Left renal pelvis (tissue), 4 donors: ENCODE results near the gene RDH12. TPM values are rescaled to one million over a fixed set of nuclear protein-coding genes. Genes with fewer than 3 reads are reported as not detected.

ENCODE experiments used
- DNase-seq, 4 donors: peaks; one replicate each; pipeline ENCODE4 v3.0.0-alpha.2; 2013; ENCODE audit warnings: low read depth in 4 of 4, low spot score in 3 of 4
- polyA plus RNA-seq, 4 donors: library from polyadenylated mRNA; unstranded; fragments of 120-200 nt; gene quantifications; one replicate each; pipeline ENCODE4 v1.2.1, GENCODE V29; 2013; ENCODE audit not compliant: insufficient read length in 4 of 4

Gene RDH12
- polyA plus RNA-seq, 4 donors: 0.36 to 0.84 (median 0.42) TPM; not detected in 1

DNA sequence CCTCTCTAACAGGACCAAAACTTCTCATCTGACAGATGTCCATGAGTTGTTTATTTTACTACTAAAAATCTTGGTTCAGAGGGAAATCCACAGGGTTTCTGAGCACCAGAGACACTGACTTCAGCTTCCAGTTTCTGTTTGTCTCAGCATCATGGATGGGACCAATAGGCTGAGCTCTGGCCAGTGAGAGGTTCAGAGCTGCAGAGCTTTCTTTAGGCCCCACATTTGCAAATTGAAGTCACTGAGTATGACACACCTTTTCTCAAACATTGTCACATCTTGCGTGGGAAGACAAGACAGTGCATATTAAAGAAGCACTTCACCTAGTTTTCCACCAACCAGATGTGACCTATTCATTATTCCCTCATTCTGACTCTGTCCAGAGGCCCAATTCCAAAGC lies 45.2 kb downstream of the RDH12 start:
- no peak for DNase-seq

DNA sequence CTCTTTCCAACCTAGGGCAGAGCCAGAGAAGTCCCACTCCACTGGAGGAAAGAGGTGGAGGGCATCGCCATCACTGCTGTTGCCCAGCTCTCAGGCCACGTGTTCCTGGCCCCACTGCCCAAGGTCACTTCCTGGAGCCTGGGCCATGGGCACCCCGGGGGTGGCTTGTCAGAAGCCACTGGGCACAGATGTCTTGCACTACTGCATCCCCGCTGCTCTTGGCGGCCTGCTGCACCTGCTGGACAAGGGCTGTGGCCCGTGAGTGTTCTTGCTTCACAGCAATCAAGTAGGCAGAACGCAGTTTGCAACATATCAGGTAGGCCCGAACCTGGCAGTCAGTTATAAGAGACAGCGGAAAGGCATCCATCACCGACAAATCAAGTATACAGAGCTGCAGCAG lies 46.6 kb downstream of the RDH12 start:
- DNase-seq: no peak

DNA sequence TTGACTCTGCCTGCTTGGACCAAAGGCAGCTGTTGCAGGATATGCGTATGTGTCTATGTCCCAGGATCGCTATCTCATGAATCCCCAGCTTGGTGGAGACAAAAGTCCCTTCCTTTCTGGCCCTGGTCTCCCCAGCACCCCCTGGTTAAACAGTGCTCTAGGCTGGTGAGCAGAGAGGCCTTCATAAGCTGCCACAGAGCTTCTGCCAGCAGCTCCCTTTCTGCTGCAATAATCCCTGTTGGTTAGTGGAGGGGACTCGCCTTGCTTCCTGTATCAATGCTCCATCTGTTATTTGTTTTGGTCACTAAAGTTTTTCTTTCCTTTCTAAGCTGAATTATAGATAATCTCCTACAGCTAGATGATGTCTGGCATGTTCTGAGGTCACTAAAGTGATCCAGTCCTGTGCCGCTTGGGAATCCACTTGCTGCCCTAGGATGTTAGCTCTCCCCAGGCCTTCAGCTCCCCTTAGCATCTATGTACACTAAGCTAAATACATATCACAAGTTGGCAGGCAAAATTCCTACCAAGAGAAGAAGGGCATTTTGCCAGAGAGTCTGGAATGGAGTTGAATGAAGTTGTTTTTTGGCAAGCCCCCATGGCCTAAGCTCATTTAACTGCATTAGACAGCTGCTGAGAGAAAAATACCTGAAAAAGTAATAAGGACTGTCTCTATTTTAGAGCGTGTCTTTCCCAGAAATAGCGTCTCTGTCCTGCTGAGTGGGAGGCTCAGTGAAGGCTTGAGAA lies 47.8 kb downstream of the RDH12 start:
- no peak for DNase-seq

DNA sequence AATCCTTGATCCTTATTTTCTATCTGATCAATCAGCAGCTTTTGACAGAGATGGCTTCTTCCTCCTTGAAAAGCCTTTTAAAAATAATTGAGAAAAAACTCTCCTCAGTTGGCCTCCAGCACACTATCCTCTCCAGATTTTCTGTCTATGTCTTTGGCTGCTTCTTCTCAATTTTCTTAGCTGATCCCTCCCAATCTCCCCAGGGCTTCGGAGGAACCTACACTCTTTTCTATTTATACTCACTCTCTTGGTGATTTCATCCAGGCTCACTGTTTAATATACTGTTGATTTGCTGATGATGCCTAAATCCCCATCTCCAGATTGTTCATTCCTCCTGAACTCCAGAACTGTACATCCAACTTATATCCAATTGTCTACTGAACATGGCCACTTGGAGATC lies 54.8 kb downstream of the RDH12 start:
- no peak for DNase-seq

DNA sequence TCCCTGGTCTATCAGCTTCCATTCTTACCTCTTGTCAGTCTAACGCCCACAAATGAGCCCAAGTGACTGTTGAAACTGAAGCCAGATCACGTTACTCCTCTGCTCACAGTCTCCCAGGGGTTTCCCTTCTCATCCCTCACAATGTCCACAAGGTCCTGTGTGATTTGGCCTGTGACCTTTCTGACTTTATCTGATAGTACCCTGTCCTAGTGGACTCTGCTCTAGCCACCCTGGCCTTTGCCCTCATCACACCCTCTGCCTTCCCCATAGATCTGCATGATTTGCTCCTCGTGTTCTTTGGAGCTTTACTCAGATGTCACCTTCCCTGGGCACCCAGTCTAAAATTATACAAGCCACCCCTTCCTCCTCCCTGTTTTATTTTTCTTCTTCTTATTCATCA lies 55.5 kb downstream of the RDH12 start:
- no peak for DNase-seq

DNA sequence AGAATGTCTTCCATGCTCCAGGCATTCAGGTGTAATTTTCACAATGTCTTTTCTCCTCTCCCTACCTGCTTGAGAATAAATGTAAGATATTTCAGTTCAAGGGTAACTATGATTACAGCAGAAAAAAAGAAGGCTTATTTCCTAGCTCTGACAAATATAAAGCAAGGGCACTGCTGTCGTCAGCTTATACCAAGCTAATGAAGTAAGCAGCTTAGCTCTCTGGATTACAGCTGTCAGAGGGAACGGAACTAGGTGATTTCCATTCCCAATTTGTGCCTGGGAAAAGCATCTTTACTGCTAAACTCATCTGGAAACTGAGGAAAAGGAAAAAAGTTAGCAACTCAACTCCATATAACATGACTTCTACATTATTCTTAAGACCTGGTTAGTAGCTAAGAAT lies 58.2 kb downstream of the RDH12 start:
- DNase-seq: no peak

DNA sequence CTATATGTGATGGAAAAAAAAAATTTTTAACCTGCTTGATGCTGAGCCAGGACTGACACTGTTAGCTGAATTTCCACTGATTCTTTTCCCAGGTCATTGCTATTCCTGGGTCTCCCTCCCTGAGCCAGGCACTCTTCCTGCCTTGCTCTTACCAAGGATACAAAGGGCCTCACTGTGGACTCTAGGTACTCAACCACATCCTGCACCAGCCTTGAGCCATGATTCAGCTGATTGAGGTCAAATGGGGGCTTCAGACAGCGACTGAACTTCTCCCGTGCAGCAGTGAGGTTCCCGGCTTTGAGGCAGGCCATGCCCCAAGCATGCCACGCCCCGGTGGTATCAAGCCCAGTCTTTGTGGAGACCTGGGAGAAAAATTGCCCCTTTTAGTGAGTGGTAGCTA lies 60.4 kb downstream of the RDH12 start:
- no peak for DNase-seq

DNA sequence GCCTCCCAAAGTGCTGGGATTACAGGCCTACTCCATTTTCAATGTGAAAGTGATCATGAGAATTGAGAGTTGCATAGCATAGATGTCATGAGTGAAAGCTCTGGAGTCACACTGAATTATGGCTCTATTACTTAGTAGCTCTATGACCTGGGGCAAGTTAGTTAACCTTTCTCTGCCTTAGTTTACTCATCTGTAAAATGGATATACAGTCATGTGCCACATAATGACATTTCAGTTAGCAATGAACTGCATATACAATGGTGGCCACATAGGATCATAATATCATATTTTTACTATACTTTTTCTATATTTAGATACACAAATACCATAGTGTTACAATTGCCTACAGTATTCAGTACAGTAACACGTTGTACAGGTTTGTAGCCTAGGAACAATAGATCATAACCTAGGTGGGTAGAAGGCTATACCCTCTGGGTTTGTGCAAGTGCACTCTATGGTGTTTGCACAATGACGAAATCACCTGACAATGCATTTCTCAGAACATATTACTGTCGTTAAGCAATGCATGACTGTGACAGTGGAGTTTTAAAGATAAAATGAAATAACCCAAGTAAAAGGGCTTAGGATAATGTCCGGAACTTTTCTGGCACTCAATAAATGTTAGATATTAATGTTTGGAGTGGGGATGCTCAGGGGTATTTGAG lies 61.6 kb downstream of the RDH12 start:
- no peak for DNase-seq

DNA sequence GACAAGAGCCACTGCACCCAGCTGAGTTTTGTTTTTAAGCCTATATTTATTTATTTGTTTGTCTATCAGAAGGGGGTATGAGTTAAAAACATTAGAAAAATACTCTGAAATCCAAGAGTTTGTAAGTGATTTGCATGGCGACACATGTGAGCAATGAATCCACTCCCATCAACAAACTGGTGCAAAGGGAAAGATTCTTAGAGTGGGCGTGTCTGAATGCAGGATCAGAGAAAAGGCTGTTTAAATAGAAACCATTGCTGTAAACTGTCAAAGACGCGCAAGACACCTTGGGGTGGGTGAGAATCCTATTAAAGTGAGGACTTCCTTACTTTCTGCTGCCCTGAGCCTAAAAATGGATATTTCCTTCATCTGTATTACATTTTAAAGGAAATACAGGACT lies 62.8 kb downstream of the RDH12 start:
- DNase-seq: no peak

DNA sequence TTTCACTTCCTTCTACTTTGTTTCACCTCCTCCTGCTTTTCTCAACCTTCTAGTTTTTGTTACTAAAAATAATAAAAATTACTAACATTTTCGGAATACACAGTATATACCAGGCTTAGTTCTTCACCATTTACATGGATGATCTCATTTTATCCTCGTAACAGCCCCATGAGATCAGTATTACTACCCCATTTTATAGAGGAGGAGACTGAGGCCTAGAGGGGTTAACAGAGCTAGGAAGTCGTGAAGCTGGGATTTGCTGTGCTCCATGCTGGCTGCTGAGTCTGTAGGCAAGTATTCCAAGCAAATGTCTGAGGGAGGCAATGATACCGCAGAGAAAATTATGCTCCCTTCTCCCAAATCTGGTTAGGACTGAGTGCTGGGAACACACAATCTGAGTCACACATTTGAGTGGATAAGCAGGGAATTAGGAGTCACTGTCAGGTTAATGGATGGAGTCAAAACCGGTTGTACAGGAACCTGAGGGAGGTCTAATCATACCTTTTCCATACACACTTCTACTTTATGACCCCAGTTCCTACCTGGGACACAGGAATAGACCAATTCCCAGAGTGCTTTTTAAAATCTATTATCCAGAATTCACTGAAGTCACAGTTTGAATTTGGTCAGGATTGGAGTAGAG lies 63.6 kb downstream of the RDH12 start:
- DNase-seq: no peak

DNA sequence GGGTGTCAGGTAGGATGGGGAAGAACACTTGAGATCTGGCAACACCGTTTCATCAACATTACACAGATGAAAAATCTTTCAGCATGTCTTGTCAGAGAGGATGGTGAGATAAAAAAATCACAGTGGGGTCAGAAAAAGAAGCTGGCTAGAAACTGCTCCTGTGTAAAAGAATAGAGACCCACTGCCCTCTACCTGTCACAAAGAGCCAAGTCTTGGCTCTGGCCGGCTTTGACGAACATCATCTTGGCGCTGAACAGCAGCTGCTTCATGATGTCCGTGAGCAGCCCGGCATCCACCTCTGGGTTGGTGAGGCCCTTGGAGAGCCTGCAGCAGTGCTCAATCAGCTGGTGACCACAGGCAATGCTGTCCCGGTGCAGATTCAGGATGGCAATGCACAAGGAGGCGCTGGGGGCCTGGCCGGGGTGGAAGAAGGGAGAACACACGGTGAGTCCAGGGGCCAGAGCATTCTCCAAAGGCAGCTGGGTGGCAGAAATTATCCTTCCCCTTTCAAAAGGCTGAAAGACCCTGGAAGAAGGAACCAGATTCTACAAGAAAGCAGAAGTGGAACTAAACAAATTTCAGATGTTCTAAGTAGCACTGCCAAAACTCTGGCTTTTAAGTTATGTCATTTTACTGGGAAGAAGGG lies 64.5 kb downstream of the RDH12 start:
- no peak for DNase-seq

DNA sequence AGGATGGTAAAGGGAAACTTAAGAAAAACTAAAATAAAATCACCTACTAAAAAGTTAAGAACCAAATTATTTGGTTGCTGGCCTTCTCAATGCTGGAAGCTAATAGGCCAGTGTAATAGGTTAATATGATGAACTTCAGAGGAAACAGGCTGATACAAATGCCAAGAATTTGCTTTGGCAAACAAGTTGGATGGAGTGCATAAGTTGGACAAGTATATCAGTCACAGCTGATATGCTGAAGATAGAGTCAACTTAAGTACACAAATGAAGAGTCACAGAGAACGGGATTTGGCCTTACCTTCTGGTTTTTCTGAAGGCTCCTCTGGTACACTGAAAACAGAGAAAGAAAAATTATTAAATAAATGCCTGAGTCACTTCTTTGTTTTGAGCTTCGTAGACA lies 66.5 kb downstream of the RDH12 start:
- DNase-seq: no peak

DNA sequence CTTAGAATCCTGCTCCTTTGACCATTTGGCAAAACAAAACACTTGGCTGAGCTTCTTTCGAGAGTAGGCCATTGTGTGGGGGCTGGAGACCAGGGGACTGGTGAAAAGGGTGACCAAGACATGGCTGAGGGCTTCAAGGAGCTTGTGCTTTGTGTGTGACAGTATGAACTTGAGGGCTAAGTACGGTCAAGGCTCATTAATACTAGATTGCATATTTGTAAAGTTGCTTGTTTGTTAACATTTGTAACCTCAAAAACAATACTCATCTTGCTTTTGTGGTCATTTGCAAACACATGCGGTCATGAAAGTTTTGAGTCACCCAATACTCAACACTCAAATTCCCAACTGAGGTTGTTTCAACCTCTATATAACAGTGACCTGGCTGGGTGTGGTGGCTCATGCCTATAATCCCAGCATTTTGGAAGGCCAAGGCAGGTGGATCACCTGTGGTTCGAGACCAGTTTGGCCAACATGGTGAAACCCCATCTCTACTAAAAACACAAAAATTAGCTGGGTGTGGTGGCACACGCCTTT lies 72.2 kb downstream of the RDH12 start:
- no peak for DNase-seq

DNA sequence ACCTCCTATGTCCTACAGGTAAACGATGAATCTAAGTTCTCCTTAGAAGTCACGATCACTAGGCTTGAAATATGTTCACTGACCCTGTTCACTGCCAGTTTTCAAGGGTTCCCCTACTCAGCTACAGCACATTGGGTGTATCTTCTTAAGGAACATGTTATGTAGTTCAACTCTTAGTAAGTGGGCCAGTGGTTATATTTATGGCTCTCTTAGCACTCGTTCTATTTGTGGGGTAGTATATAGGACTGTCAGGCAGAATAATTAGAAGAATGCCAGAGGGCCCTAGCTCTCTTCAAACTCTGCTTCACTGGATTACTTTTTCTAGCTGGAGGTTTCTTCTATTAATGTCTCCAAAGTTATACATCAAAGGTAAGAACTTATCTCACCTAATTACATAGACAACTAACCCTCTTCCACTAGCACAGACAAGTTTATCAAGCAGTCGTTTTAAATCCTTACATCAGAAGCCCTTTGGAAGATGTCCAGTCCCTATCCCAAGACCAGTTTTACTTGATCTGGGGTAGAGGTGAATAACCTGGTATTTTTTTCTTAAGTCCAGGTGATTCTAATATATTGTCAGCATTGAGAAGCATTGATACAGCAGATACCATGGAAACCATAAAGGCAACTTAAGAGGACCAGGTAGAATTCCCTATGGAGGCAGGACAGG lies 75.1 kb downstream of the RDH12 start:
- DNase-seq: no peak

DNA sequence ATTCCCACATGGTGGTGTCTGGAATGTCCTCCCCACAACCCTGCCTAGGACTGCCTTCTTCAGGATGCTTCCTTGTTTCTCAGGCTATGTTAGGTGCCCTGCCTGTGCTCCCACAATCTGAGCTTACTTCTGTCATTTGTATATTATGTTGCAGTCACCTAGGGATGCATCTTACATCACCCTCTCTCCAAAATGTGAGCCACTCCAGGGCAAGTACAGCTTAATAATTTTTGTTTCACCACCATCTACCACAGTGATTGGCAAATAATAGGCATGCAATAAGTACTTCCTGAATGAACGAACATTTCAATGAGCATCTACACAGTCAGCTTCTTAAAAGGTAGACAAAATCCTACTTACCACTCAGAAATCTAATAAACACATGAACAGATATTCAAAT lies 77.1 kb downstream of the RDH12 start:
- DNase-seq: no peak

DNA sequence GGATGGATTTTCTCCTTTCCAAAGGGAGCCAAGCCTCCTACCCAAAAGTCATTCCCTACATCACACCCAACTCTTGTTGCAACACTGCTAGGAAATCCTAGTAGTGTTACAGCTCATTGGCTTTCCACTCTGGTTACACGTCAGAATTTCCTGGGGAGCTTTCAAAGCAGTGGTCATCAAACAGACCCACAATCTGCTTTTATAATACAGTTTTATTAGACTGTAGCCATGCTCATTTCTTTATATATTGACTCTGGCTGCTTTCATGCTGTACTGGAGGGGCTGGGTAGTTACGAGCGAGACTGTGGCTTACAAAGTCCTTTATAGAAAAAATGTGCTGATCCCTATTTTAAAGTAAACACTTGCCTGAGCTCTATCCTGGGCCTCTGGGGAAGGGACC lies 80.4 kb downstream of the RDH12 start:
- no peak for DNase-seq

Other genes with a start within 250 kb of the RDH12 start
- gene TMEM229B, start 213.2 kb upstream of the RDH12 start, polyA plus RNA-seq: 1 to 10 TPM in 3 of 4 donors, under 1 TPM in 1; 0.68 to 3.3 (median 2.5) TPM
- gene PLEKHH1, start 168.6 kb upstream of the RDH12 start, polyA plus RNA-seq: 10 to 100 TPM in 3 of 4 donors, 1 to 10 TPM in 1; 6.7 to 81.2 (median 45.4) TPM
- 10 to 100 TPM; 26.2 to 44.3 (median 38.7) TPM for gene PIGH, start 101.6 kb upstream of the RDH12 start, polyA plus RNA-seq
- gene ARG2, start 82.0 kb upstream of the RDH12 start, polyA plus RNA-seq: 10 to 100 TPM in 3 of 4 donors, 1 to 10 TPM in 1; 1.7 to 35.3 (median 11.9) TPM
- gene VTI1B, start 27.3 kb upstream of the RDH12 start, polyA plus RNA-seq: 100 to 1,000 TPM; 101 to 119 (median 106) TPM
- gene RDH11, start 6.1 kb upstream of the RDH12 start, polyA plus RNA-seq: 100 to 1,000 TPM in 3 of 4 donors, 10 to 100 TPM in 1; 52.3 to 115 (median 108) TPM
- 10 to 100 TPM; 13.3 to 18.9 (median 15.2) TPM for gene ZFYVE26, start 114.7 kb downstream of the RDH12 start, polyA plus RNA-seq
- 10 to 100 TPM in 3 of 4 donors, 1 to 10 TPM in 1; 9.4 to 12.6 (median 11.6) TPM for gene RAD51B, start 117.9 kb downstream of the RDH12 start, polyA plus RNA-seq